ENCODE results near the gene H2BK1. TPM values are rescaled to one million over a fixed set of nuclear protein-coding genes. Genes with fewer than 3 reads are reported as not detected.

The H2BK1 gene
- total RNA-seq, 4 donors from 2014 or later: not detected

GRCh38 chr7:151185762-151186639 is 24.3 kb downstream of the H2BK1 start:
- Histone ChIP-seq H3K4me3 (no peak overlapping the region), H3K27ac (no peak overlapping the region), H3K9me3 (no peaks in the 10 kb centered on the region), H3K36me3 (no peaks in the 10 kb centered on the region), H3K27me3 (peaks cover 0 to 20% (median 0%) of the 10 kb centered on the region in 4 donors), H3K4me1 (no peaks in the 10 kb centered on the region)
- no peak for DNase-seq
- intact Hi-C loops (cut with DNase I): no loop called here
- WGBS, 2 donors: 78 to 84% methylated on average over 7 to 14 of the region's 16 CpGs
- TF ChIP-seq CTCF (IDR thresholded peaks at IDR 0.05) (no peak), POLR2A (IDR thresholded peaks at IDR 0.05) (no peak)

GRCh38 chr7:151181011-151181431 is 29.3 kb downstream of the H2BK1 start:
- DNase-seq: no peak
- intact Hi-C loops (cut with DNase I): no loop called here

GRCh38 chr7:151179946-151180345 is 30.3 kb downstream of the H2BK1 start:
- 66 to 100% methylated on average over 1 to 4 of the region's 4 CpGs for WGBS, 2 donors
- H3K27me3 ChIP-seq: peaks cover 0 to 59% (median 0%) of the 10 kb centered on the region in 4 donors
- H3K27ac ChIP-seq: no peak overlapping the region
- no peaks in the 10 kb centered on the region for H3K4me1 ChIP-seq
- no peaks in the 10 kb centered on the region for H3K36me3 ChIP-seq
- no peak overlapping the region for H3K4me3 ChIP-seq
- TF ChIP-seq CTCF (IDR thresholded peaks at IDR 0.05) (no peak), POLR2A (IDR thresholded peaks at IDR 0.05) (no peak)
- DNase-seq: no peak
- H3K9me3 ChIP-seq: no peaks in the 10 kb centered on the region
- intact Hi-C loops (cut with DNase I): no loop called here

More at GRCh38 chr7:151181011-151181431, 29.3 kb downstream of the H2BK1 start:
- Histone ChIP-seq H3K4me1 (no peaks in the 10 kb centered on the region), H3K27ac (no peak overlapping the region), H3K4me3 (no peak overlapping the region), H3K36me3 (no peaks in the 10 kb centered on the region), H3K27me3 (peaks cover 0 to 48% (median 0%) of the 10 kb centered on the region in 4 donors), H3K9me3 (no peaks in the 10 kb centered on the region)
- TF ChIP-seq POLR2A (IDR thresholded peaks at IDR 0.05): no peak
- 78 to 100% methylated on average over 1 to 7 of the region's 22 CpGs for WGBS, 2 donors

GRCh38 chr7:151179287-151179860 is 30.9 kb downstream of the H2BK1 start:
- no peak overlapping the region for H3K27ac ChIP-seq
- H3K27me3 ChIP-seq: peaks cover 0 to 64% (median 0%) of the 10 kb centered on the region in 4 donors
- DNase-seq: no peak
- peaks cover 0 to 4% (median 0%) of the 10 kb centered on the region in 3 donors for H3K4me1 ChIP-seq
- TF ChIP-seq POLR2A (IDR thresholded peaks at IDR 0.05): no peak
- no peak for TF ChIP-seq CTCF (IDR thresholded peaks at IDR 0.05)
- whole genome bisulfite sequencing, 2 donors: 82 to 88% methylated on average over 4 to 7 of the region's 8 CpGs
- H3K9me3 ChIP-seq: no peaks in the 10 kb centered on the region
- intact Hi-C loops (cut with DNase I): no loop called here
- no peaks in the 10 kb centered on the region for H3K36me3 ChIP-seq
- no peak overlapping the region for H3K4me3 ChIP-seq

GRCh38 chr7:151178831-151179230 is 31.5 kb downstream of the H2BK1 start:
- Histone ChIP-seq H3K36me3 (no peaks in the 10 kb centered on the region), H3K9me3 (no peaks in the 10 kb centered on the region), H3K4me1 (peaks cover 0 to 4% (median 0%) of the 10 kb centered on the region in 3 donors), H3K27me3 (peaks cover 0 to 70% (median 0%) of the 10 kb centered on the region in 4 donors), H3K4me3 (no peak overlapping the region), H3K27ac (no peak overlapping the region)
- intact Hi-C loops (cut with DNase I): no loop called here
- no peak for DNase-seq
- TF ChIP-seq CTCF (IDR thresholded peaks at IDR 0.05): no peak
- 57 to 78% methylated on average over 2 of the region's 2 CpGs for WGBS, 2 donors
